Measurements from ENCODE around the gene KCNMB4. TPM values are rescaled to one million over a fixed set of nuclear protein-coding genes. Genes with fewer than 3 reads are reported as not detected.

The KCNMB4 gene
- total and polyA plus RNA-seq, 7 donors, result 0.69 to 6.4 (median 4.7) TPM

DNA sequence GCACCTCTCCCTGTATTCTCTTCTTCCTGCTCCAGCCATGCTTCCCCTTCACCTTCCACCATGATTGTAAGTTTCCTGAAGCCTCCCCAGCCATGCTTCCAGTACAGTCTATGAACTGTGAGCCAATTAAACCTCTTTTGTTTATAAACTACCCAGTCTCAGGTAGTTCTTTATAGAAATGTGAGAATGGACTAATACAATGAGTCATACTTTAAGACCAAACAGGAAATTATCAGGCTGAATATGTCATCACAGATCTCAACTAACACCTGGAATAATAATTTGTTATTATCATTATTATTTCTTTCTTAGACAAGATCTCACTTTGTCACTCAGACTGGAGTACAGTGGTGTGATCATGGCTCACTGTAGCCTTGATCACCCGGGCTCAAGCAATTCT, 85.4 kb downstream of the KCNMB4 start:
- 83% methylated on average over 1 of the region's 1 CpG for WGBS, 2 donors
- intact Hi-C loops (cut with DNase I), result no loop called here
- no peak for DNase-seq

DNA sequence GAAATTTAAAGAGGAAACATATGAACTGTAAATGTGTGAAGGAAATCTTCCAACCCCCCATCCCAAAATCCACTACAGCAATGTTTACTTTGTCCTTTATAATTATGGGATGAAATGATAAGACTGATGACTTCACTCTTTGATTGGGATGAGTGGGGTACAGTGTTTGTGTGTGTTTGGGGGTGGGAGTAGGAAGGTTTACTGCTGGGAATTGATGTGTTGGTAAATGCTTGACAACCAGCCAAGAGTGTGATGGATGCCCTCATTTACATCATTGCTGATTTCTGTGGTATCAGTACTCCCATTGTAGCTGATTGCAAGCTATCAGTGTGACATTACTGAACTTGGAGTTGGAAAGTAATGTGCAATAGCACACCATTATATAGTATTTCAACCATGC, 90.9 kb downstream of the KCNMB4 start:
- Histone ChIP-seq H3K36me3 (no peaks in the 10 kb centered on the region), H3K4me3 (no peak overlapping the region), H3K4me1 (no peaks in the 10 kb centered on the region), H3K27me3 (no peaks in the 10 kb centered on the region), H3K9me3 (peaks cover 0 to 5% (median under 1%) of the 10 kb centered on the region in 4 donors), H3K27ac (no peak overlapping the region)
- intact Hi-C loops (cut with DNase I), result no loop called here
- DNase-seq, result no peak
- TF ChIP-seq POLR2AphosphoS5 (IDR thresholded peaks at IDR 0.05) (no peak), EP300 (IDR thresholded peaks at IDR 0.05) (no peak), POLR2A (IDR thresholded peaks at IDR 0.05) (no peak)
- TF ChIP-seq, protein P1, sequence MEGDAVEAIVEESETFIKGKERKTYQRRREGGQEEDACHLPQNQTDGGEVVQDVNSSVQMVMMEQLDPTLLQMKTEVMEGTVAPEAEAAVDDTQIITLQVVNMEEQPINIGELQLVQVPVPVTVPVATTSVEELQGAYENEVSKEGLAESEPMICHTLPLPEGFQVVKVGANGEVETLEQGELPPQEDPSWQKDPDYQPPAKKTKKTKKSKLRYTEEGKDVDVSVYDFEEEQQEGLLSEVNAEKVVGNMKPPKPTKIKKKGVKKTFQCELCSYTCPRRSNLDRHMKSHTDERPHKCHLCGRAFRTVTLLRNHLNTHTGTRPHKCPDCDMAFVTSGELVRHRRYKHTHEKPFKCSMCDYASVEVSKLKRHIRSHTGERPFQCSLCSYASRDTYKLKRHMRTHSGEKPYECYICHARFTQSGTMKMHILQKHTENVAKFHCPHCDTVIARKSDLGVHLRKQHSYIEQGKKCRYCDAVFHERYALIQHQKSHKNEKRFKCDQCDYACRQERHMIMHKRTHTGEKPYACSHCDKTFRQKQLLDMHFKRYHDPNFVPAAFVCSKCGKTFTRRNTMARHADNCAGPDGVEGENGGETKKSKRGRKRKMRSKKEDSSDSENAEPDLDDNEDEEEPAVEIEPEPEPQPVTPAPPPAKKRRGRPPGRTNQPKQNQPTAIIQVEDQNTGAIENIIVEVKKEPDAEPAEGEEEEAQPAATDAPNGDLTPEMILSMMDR (IDR thresholded peaks at IDR 0.05), result no peak

More for the DNA sequence above, 85.4 kb downstream of the KCNMB4 start:
- TF ChIP-seq POLR2AphosphoS5 (IDR thresholded peaks at IDR 0.05) (no peak), EP300 (IDR thresholded peaks at IDR 0.05) (no peak), POLR2A (IDR thresholded peaks at IDR 0.05) (no peak)
- TF ChIP-seq, protein P1 (IDR thresholded peaks at IDR 0.05), result no peak
- no peak overlapping the region for H3K27ac ChIP-seq
- no peaks in the 10 kb centered on the region for H3K4me1 ChIP-seq
- no peaks in the 10 kb centered on the region for H3K36me3 ChIP-seq
- H3K9me3 ChIP-seq, result peaks cover 0 to 12% (median 5%) of the 10 kb centered on the region in 4 donors
- H3K4me3 ChIP-seq, result no peak overlapping the region
- no peaks in the 10 kb centered on the region for H3K27me3 ChIP-seq

DNA sequence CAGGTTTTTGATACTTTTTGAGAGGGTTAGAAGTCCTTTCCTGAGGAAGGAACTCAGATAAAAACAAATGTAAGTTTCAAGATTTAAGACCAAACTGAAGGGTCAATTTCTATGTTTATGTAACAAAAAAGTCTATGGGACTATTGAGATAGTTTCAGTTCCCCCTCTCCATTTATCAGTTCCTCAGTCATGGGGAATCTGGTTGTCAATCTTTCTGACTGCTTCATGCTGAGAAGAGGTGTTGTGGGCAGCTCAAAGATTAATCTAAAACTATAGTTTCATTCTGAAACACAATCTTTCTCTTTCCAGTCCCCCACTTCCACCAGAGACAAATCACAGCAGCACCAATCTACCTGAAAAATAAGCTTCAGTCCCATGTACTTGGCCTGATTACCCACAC, 93.7 kb downstream of the KCNMB4 start:
- no peak overlapping the region for H3K27ac ChIP-seq
- H3K9me3 ChIP-seq, result peaks cover 0 to 5% (median 2%) of the 10 kb centered on the region in 4 donors
- no peaks in the 10 kb centered on the region for H3K36me3 ChIP-seq
- DNase-seq, result no peak
- H3K27me3 ChIP-seq, result no peaks in the 10 kb centered on the region
- no peak overlapping the region for H3K4me3 ChIP-seq
- TF ChIP-seq EP300 (IDR thresholded peaks at IDR 0.05) (no peak), POLR2A (IDR thresholded peaks at IDR 0.05) (no peak), POLR2AphosphoS5 (IDR thresholded peaks at IDR 0.05) (no peak)
- TF ChIP-seq, protein P1 (IDR thresholded peaks at IDR 0.05), result no peak
- H3K4me1 ChIP-seq, result no peaks in the 10 kb centered on the region
- intact Hi-C loops (cut with DNase I), result no loop called here

DNA sequence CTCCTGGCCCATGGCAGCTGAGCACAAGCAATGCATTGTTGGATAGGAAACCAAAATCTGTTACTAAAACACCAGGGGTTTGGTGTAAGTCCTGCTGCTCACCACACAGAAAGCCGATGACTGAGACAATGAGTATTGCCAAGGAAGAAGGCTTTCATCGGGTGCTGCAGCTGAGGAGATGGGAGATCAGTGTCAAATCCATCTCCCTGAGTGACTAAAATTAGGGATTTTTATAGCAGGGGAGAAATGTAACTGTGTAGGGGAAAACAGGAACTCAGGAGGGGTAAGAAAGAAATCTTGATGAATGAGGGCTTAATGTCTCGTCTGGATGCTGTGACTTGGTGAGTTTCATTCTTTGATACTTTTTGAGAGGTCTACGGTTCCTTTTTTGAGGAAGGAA, 97.9 kb downstream of the KCNMB4 start:
- TF ChIP-seq POLR2AphosphoS5 (IDR thresholded peaks at IDR 0.05), result no peak
- TF ChIP-seq EP300 (IDR thresholded peaks at IDR 0.05), result no peak
- no peak for TF ChIP-seq POLR2A (IDR thresholded peaks at IDR 0.05)
- TF ChIP-seq, protein P1 (IDR thresholded peaks at IDR 0.05), result no peak
- DNase-seq, result no peak
- WGBS, 2 donors, result 94 to 95% methylated on average over 4 of the region's 4 CpGs
- H3K27ac ChIP-seq, result no peak overlapping the region
- H3K9me3 ChIP-seq, result peaks cover 0 to 3% (median 1%) of the 10 kb centered on the region in 4 donors
- intact Hi-C loops (cut with DNase I), result no loop called here
- H3K27me3 ChIP-seq, result no peaks in the 10 kb centered on the region
- no peaks in the 10 kb centered on the region for H3K4me1 ChIP-seq
- H3K36me3 ChIP-seq, result no peaks in the 10 kb centered on the region
- H3K4me3 ChIP-seq, result no peak overlapping the region

DNA sequence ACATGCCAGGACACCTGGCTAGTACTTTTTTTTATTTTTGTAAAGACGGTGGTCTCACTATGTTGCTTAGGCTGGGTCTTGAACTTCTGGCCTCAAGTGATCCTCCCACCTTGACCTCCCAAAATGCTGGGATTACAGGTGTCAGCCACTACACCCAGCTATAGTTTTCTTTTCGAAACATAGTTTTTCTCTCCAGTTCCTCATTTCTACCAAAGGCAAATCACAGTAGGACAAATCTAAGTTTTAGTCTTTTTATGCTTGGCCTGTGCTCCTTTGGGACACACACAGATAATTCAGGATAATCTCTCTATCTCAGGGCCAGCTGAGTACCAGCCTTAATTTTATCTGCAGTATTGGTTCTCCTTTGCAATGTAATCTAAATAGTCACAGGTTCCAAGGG, 100.7 kb downstream of the KCNMB4 start:
- DNase-seq, result no peak
- H3K4me1 ChIP-seq, result no peaks in the 10 kb centered on the region
- WGBS, 2 donors, result 91 to 95% methylated on average over 2 of the region's 2 CpGs
- peaks cover 0 to 3% (median 0%) of the 10 kb centered on the region in 4 donors for H3K9me3 ChIP-seq
- no peak for TF ChIP-seq POLR2A (IDR thresholded peaks at IDR 0.05)
- no peak overlapping the region for H3K4me3 ChIP-seq
- H3K27ac ChIP-seq, result no peak overlapping the region
- intact Hi-C loops (cut with DNase I), result no loop called here
- H3K27me3 ChIP-seq, result no peaks in the 10 kb centered on the region
- H3K36me3 ChIP-seq, result no peaks in the 10 kb centered on the region
